D721Med (cell line): ENCODE results near the gene TMEM178A.
"Not testable (repeated sequence)": the region's sequence is repeated elsewhere in the genome, so short reads cannot be mapped to it uniquely, and the experiment has no call there.

Source experiments
- DNase-seq: peaks from one replicate; pipeline ENCODE4 v3.0.0; 2011; ENCODE audit warnings: low spot score; ENCODE audit not compliant: insufficient read length
- FAIRE-seq: peaks from 2 replicates; lab custom pipeline; 2011; peaks lifted over from hg19 to GRCh38; lab: Jason Lieb, UNC
- TF ChIP-seq, protein P1 (sequence below): IDR thresholded peaks from 2 replicates; pipeline ENCODE4 v1.5.1; 2012; ENCODE audit warnings: mild to moderate bottlenecking, control low read depth; ENCODE audit not compliant: insufficient read depth; ENCODE audit errors: missing control alignments

Gene TMEM178A

DNA sequence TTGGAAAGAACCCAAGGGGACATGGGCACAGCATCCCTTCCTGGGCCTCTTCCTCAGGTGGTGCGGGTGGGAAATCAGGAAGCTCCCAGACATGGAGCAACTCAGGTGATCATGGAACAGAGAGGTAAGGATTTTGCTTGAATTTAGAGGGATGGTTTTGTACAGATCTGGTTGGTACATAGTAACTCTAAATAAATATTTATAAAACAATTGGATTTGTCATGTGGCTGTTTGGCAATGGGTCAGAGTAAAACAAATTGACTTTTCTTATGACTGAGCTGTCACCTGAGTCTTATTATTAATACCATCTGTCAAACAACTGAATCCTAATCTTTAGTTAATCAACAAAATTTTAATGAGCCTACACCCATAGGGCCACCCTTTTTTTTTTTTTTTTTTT lies 19.4 kb upstream of the TMEM178A start:
- TF ChIP-seq, protein P1, sequence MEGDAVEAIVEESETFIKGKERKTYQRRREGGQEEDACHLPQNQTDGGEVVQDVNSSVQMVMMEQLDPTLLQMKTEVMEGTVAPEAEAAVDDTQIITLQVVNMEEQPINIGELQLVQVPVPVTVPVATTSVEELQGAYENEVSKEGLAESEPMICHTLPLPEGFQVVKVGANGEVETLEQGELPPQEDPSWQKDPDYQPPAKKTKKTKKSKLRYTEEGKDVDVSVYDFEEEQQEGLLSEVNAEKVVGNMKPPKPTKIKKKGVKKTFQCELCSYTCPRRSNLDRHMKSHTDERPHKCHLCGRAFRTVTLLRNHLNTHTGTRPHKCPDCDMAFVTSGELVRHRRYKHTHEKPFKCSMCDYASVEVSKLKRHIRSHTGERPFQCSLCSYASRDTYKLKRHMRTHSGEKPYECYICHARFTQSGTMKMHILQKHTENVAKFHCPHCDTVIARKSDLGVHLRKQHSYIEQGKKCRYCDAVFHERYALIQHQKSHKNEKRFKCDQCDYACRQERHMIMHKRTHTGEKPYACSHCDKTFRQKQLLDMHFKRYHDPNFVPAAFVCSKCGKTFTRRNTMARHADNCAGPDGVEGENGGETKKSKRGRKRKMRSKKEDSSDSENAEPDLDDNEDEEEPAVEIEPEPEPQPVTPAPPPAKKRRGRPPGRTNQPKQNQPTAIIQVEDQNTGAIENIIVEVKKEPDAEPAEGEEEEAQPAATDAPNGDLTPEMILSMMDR: no peak

DNA sequence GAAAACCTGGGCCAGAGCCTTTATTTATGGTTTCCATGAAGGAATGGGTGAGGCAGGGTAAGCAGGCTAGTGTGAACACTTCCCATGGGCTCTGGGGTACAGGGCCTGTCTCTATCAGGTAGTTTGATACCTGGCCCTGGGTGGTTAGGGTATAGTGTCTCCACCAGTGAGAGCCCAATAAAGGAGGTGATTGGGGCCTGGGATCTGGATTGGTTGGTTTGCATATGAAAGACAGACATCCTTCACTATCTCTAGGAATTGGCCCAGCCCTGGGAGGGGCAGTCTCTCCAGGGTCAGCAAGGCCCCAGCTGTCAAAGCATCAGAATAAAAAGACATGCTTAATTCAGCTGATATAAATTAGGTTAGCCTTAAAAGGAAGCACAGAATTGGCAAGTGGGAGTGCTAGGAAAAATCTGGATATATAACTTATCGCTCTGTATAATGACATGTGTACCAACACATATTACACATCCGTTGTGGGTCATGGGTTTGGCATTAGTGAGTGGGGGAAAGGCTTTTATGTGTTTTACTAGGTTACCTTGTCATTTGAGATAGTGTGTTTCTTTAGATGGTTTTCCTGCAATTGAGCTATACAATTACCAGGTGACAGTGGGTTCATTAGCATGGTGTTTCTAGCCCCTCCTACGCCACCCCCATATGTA lies 18.5 kb upstream of the TMEM178A start:
- TF ChIP-seq, protein P1: no peak
- FAIRE-seq (no peak), DNase-seq (no peak)

More for the DNA sequence above, 19.4 kb upstream of the TMEM178A start:
- FAIRE-seq (no peak), DNase-seq (no peak)

DNA sequence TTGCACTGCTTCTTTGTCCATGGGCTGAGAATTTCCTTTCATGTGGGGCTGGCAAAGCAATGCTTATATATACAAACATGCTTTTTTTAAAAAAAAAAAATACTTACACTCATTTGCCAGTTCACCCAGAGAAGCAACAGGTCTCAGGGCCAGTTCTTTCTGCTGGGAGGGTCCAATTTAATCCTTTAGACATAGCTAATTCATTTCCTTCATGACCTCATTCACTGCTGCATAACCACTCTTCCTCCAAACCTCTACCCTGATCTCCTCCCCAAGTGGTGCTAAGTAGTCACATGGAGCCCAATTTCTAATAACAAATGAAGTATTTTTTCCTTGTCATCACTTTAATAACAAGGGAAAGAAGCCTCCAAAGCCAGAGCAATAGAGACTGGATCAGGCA lies 17.1 kb upstream of the TMEM178A start:
- FAIRE-seq (no peak), DNase-seq (no peak)
- TF ChIP-seq, protein P1: no peak

DNA sequence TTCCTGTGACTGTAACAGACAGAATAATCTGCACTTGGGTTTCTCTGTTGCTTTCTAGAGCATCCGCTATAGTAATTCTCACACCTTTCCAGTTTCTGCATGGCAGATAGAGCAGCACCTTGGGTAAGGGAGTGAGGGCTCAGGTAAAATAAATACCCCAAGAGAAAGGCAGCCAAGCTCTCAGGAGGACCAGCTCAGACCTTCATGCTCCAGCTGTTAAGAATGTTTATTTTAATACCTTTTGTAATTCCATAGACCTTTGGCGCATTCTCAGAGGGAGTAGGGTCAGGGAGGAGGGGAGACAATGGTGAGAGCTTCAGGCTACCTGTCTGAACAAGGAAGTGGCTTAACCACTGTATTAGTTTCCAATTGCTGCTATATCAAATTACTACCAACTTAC lies 16.2 kb upstream of the TMEM178A start:
- DNase-seq: no peak
- no peak for FAIRE-seq
- TF ChIP-seq, protein P1: no peak

DNA sequence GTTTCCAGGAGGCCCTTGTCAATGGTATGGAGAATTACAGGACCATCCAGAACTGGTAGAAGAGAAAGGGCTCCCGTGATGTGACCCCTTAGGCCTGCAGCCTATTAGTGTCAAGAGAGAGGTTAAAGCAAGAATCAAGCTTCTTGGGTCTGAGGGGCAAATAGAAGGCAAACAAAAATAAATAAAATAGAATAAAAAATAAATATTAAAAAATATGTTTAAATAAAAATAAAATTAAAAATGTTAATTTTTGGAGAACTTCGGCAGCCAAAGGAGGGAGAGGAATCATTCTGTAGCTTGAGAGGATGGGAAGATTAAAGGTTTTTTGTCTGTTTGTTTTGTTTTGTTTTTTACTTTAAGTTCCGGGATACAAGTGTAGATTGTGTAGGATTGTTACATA lies 15.2 kb upstream of the TMEM178A start:
- DNase-seq (no peak), FAIRE-seq (no peak)
- TF ChIP-seq, protein P1: no peak

DNA sequence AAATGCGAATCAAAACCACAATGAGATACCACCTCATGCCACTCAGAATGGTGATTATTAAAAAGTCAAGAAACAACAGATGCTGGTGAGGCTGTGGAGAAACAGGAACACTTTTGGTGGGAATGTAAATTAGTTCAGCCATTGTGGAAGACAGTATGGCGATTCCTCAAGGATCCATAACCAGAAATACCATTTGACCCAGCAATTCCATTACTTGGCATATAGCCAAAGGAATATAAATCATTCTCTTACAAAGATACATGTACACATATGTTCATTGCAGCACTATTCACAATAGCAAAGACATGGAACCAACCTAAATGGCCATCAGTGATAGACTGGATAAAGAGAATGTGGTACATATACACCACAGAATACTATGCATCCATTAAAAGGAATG lies 9.5 kb upstream of the TMEM178A start:
- FAIRE-seq, DNase-seq: not testable (repeated sequence)

DNA sequence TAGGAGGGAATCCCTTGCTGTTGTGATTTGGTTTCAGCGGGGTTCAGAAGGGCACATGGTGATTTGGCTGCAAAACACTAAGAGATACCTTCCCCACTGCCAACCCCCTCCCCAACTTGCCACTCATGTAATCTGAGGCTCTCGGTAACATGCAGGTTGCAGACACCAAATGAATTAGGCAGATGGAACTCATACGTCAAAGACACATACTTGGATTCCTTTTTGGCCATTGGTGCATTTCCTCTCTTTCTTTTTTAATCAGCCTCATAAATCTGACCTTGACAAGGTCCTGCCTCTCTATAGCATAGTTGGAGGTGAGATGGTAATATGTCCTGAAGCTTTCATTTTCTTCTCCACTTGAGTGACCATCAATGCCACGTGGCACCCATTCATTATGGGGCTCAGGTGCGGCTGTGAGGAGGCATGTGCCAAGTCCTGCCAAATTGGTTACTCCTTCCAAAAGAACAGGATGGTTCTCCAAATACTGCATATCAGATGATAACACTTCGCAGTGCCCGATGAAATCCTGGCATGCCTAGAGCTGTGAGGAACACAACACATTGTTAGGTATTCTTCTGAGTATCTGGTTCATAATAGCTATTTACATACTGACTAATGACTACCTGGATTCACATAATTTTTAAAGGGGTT lies 8.3 kb upstream of the TMEM178A start:
- TF ChIP-seq, protein P1: no peak
- FAIRE-seq (no peak), DNase-seq (no peak)
